Right atrium auricular region (tissue), 2 donors: ENCODE data around the gene PAMR1. TPM values are rescaled to one million over a fixed set of nuclear protein-coding genes. Genes with fewer than 3 reads are reported as not detected.
A peak's percentile ranks its signal among the peaks of the same experiment; 100 is the strongest.

Experiments used
- DNase-seq: peaks from one replicate; pipeline ENCODE4 v3.0.0-alpha.2; 2019; ENCODE audit warnings: low spot score
- H3K27ac ChIP-seq, 2 donors: fragments of 200-600 bp; sonication (generic); 1 replicate in 1 of 2; 2 replicates in 1 of 2; pipeline ENCODE4 v1.5.1; 2016 to 2019
- H3K27me3 ChIP-seq, 2 donors: fragments of 200-600 bp; sonication (generic); one replicate each; pipeline versions ENCODE4 v1.5.1 to v1.6.0; 2017 to 2019
- H3K36me3 ChIP-seq: fragments of 200-600 bp; sonication (generic); one replicate; pipeline ENCODE4 v1.5.1; 2016
- H3K4me1 ChIP-seq, 2 donors: fragments of 200-600 bp; sonication (generic); one replicate each; pipeline versions ENCODE4 v1.5.1 to v1.6.0; 2017 to 2019
- H3K4me3 ChIP-seq, 2 donors: fragments of 200-600 bp; sonication (generic); 1 replicate in 1 of 2; 2 replicates in 1 of 2; pipeline ENCODE4 v1.5.1; 2017 to 2019; ENCODE audit warnings: mild to moderate bottlenecking in 1 of 2, moderate library complexity in 1 of 2
- H3K9me3 ChIP-seq, 2 donors: fragments of 200-600 bp; sonication (generic); one replicate each; pipeline ENCODE4 v1.5.1; 2019
- total RNA-seq, 2 donors: library from RNA; depleted of rRNA; stranded (reverse); fragments of >200 nt; gene quantifications; one replicate each; pipeline ENCODE4 v1.1.0, GENCODE V29; 2016
- TF ChIP-seq, protein P1 (sequence below), 2 donors: fragments of 200-600 bp; sonication (generic); IDR thresholded peaks; one replicate each; pipeline ENCODE4 v1.5.1; 2019; ENCODE audit warnings: antibody characterized with exemption in 2 of 2

The PAMR1 gene
- total RNA-seq, 2 donors from 2014 or later, result 8.6 to 15.3 TPM

DNA sequence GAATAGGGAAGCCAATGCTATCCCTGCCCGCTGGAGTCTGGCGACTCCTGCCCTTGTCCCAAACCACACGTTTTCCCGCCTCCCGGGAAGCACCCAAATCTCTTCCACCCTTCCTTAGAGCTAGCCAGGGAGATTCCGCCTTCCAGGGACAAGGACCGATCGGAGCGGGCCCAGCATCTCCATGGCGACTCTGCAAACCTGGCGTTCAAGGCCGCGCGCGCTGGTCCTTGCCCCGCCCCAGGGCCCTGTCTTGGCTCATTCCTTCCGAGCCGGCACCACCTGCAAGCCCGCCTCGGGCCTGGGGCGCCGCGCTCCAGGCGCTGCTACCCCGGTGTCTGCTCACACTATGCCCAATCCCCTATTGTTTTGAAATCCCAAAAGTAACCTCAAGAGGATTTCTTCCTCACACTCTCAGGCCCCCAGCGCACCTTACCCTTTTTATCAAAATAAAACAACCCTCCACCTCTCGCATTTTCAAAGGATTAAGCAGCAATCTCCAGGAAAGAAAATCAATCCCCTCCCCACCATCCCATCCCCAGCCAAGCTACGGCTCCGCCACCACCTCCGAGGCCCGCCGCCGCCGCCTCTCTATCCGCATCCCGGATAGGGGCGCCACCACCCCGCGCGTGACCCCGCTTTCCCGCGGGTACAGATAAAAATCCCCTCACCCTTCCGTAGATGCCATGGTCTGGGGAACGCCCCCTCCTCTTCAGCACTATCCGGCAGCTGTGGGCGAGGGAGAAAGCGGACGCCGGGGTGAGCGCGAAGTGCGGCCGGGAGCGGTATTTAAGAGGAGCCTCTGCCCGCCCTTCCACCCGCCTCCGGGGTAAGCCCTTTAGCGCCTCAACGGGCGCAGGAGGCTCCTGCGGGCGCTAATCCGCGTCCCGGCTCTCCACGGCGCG lies 106.9 kb downstream of the PAMR1 start:
- Histone ChIP-seq H3K27ac (no peak overlapping the region), H3K36me3 (no peaks in the 10 kb centered on the region), H3K4me3 (peak overlapping the region; percentile 35 to 52), H3K27me3 (no peaks in the 10 kb centered on the region), H3K4me1 (peaks cover 0 to 29% of the 10 kb centered on the region in 2 donors), H3K9me3 (no peaks in the 10 kb centered on the region)
- TF ChIP-seq, protein P1, sequence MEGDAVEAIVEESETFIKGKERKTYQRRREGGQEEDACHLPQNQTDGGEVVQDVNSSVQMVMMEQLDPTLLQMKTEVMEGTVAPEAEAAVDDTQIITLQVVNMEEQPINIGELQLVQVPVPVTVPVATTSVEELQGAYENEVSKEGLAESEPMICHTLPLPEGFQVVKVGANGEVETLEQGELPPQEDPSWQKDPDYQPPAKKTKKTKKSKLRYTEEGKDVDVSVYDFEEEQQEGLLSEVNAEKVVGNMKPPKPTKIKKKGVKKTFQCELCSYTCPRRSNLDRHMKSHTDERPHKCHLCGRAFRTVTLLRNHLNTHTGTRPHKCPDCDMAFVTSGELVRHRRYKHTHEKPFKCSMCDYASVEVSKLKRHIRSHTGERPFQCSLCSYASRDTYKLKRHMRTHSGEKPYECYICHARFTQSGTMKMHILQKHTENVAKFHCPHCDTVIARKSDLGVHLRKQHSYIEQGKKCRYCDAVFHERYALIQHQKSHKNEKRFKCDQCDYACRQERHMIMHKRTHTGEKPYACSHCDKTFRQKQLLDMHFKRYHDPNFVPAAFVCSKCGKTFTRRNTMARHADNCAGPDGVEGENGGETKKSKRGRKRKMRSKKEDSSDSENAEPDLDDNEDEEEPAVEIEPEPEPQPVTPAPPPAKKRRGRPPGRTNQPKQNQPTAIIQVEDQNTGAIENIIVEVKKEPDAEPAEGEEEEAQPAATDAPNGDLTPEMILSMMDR (IDR thresholded peaks at IDR 0.05), result no peak
- no peak for DNase-seq

DNA sequence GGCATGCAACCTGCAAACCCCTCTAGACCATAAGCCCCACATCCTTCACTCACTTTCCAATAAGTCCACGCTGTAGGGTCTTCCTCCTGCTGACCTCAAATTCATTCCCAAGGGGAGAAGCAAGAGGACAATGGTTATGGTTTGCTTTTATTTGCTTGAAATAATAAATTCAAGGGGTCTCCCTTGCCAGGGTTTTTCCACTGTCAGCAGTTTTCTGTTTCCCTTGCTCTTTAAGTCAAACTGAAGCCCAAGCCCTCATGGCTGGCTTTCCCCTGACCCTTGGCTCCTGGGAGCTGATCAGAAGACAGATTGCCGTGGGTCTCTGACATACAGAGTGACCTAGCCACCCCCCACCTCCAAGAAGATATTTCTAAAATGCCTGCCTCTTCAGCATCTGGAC lies 109.9 kb downstream of the PAMR1 start:
- Histone ChIP-seq H3K27ac (no peak overlapping the region), H3K9me3 (no peaks in the 10 kb centered on the region), H3K36me3 (no peaks in the 10 kb centered on the region), H3K4me3 (no peak overlapping the region), H3K27me3 (no peaks in the 10 kb centered on the region), H3K4me1 (peaks cover 0 to 27% of the 10 kb centered on the region in 2 donors)
- TF ChIP-seq, protein P1 (IDR thresholded peaks at IDR 0.05), result no peak
- no peak for DNase-seq

DNA sequence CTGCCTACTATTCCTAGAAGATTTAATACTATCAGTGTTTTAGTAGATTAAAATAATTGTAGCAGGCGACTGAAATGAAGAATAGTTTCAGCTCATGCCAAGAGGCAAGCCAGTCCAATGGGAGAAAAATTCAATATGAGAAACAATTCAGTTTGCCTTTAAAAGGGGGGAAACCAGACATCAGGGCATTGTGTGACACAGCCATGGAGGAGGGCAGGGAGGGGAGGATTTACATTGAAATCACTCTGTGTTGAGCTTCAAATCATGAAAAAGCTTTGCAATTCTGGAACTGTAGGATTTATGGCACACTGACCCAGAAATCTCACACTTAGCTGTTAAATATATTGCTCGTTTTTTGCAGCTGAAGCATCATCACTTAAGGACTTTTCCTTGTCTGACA lies 110.6 kb downstream of the PAMR1 start:
- TF ChIP-seq, protein P1 (IDR thresholded peaks at IDR 0.05), result no peak
- no peak for DNase-seq
- Histone ChIP-seq H3K36me3 (no peaks in the 10 kb centered on the region), H3K27me3 (no peaks in the 10 kb centered on the region), H3K27ac (no peak overlapping the region), H3K4me3 (no peak overlapping the region), H3K4me1 (peaks cover 0 to 20% of the 10 kb centered on the region in 2 donors), H3K9me3 (no peaks in the 10 kb centered on the region)

DNA sequence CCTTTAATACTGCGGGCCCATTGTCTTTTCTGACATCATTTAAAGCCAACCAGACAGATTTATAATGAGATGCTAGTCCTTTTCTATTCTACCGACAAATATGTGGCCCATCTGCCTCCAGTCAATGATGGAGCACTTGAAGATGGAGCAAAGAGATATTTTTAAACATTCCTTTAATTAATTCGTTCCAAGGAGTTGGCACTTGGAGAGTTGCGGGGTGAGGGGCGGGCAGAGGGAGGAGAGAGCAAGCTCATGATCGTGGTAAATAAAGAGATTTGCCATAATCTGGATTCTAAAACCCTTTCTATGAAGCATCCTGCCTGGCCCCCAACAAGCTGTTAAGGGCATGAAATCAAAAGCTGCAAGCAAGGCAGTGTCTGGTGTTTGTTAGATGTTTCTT lies 111.1 kb downstream of the PAMR1 start:
- H3K4me3 ChIP-seq, result no peak overlapping the region
- H3K4me1 ChIP-seq, result peaks cover 0 to 15% of the 10 kb centered on the region in 2 donors
- H3K27ac ChIP-seq, result no peak overlapping the region
- no peak for DNase-seq
- TF ChIP-seq, protein P1 (IDR thresholded peaks at IDR 0.05), result no peak
- no peaks in the 10 kb centered on the region for H3K27me3 ChIP-seq
- no peaks in the 10 kb centered on the region for H3K36me3 ChIP-seq
- H3K9me3 ChIP-seq, result no peaks in the 10 kb centered on the region

DNA sequence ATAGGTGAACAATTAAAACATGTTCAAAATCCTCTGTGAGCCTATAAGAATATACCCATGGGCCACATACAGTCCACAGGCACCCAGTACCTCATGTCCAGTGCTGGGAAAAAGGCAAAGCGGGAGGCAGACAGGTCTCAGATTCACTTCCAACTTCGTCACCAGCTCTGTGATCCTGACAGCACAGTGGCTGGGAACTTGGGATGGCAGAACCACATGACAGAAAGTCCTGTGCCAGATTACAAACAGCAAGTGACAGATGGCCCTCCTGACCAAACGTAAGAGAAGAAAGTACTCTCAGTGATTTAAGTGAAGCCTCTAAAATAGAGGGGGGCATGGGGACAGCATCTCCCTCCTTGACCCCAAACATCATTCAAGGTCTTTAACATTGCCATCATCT lies 111.8 kb downstream of the PAMR1 start:
- no peak overlapping the region for H3K27ac ChIP-seq

More for the DNA sequence above, 111.8 kb downstream of the PAMR1 start:
- peaks cover 0 to 8% of the 10 kb centered on the region in 2 donors for H3K4me1 ChIP-seq
- H3K9me3 ChIP-seq, result no peaks in the 10 kb centered on the region
- TF ChIP-seq, protein P1 (IDR thresholded peaks at IDR 0.05), result no peak
- H3K27me3 ChIP-seq, result no peaks in the 10 kb centered on the region
- H3K36me3 ChIP-seq, result no peaks in the 10 kb centered on the region
- no peak for DNase-seq
- H3K4me3 ChIP-seq, result no peak overlapping the region
